DOHH2 (cell line): ENCODE measurements around the gene HTRA3.

ENCODE experiments used
- CTCF ChIP-seq: fragments of 200-600 bp; sonication (generic); IDR thresholded peaks from one replicate; pipeline ENCODE4 v1.5.1; 2014; ENCODE audit warnings: antibody characterized with exemption, mild to moderate bottlenecking, low read depth, low read length; ENCODE audit not compliant: poor library complexity, severe bottlenecking
- EZH2phosphoT487 ChIP-seq: fragments of 200-600 bp; sonication (generic); IDR thresholded peaks from 2 replicates; pipeline ENCODE4 v1.6.1; 2017; ENCODE audit warnings: borderline replicate concordance, mild to moderate bottlenecking, antibody characterized with exemption, low read length, moderate library complexity, mixed read lengths

GRCh38 chr4:8306511-8307021 is 37.0 kb downstream of the HTRA3 start:
- no peak for TF ChIP-seq CTCF
- TF ChIP-seq EZH2phosphoT487: no peak
